ENCODE data around the gene BSND. TPM values are rescaled to one million over a fixed set of nuclear protein-coding genes. Genes with fewer than 3 reads are reported as not detected.
A peak's percentile ranks its signal among the peaks of the same experiment; 100 is the strongest.

Gene BSND
- total RNA-seq, 4 donors from 2014 or later, result not detected

GRCh38 chr1:55038974-55039341 is 40.2 kb downstream of the BSND start:
- Histone ChIP-seq H3K36me3 (no peaks in the 10 kb centered on the region), H3K4me1 (peaks cover 0 to 19% (median 0%) of the 10 kb centered on the region in 4 donors), H3K27me3 (no peaks in the 10 kb centered on the region), H3K27ac (no peak overlapping the region), H3K4me3 (peak overlapping the region in 1 of 4 donors; percentile 58), H3K9me3 (no peaks in the 10 kb centered on the region)
- no peak for TF ChIP-seq POLR2A (IDR thresholded peaks at IDR 0.05)
- TF ChIP-seq CTCF (IDR thresholded peaks at IDR 0.05), result no peak
- no peak for DNase-seq

- DNase-seq, result peak in 1 of 3 donors; percentile 70
- peaks cover 0 to 19% (median 0%) of the 10 kb centered on the region in 4 donors for H3K4me1 ChIP-seq
- no peak for TF ChIP-seq CTCF (IDR thresholded peaks at IDR 0.05)
- TF ChIP-seq POLR2A (IDR thresholded peaks at IDR 0.05), result peak in 1 of 2 donors; percentile 49
- peak within 1 kb of the TSS in 2 of 4 donors; percentile 17 to 28 for H3K27ac ChIP-seq
- H3K36me3 ChIP-seq, result no peaks in the 10 kb centered on the region
- peak within 1 kb of the TSS in 3 of 4 donors; percentile 25 to 58 (median 56) for H3K4me3 ChIP-seq
- H3K9me3 ChIP-seq, result no peaks in the 10 kb centered on the region
- no peaks in the 10 kb centered on the region for H3K27me3 ChIP-seq
Measured at GRCh38 chr1:55039342-55040082, 40.8 kb downstream of the BSND start, which contains the start of gene PCSK9. TSS of gene PCSK9 (plus strand) at chr1:55039548. CDS start at chr1:55039838, 290 bp downstream.

- no peak for DNase-seq
- peak overlapping the region in 1 of 4 donors; percentile 17 for H3K27ac ChIP-seq
Measured at GRCh38 chr1:55040083-55040932, 41.6 kb downstream of the BSND start.

DNA sequence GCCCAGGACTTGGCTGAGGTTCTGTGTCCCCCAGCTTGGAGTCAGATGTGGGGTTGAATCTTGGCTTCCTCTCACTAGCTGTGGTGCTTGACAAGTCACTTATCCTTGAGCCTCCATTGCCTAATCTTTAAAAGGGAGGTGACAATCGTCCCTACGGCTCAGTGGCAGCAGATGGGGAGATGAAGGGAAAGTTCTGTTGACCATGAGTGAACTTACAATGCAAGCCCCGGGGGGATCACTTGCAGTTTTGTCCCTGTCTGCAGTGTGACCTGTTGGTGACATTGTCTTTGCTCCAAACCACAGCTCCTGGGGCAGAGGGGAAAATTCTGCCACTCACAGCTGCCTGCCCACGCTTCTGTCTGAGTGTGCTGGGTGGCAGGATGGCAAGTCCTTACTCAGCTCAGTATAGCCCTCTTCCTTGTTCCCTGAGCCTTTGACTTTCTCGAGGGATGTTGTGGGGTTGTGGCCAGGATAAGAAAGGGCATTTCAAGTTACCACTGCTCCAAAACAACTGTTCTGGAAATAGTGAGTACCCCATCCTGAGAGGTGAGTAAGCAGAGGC is 42.3 kb downstream of the BSND start:
- TF ChIP-seq CTCF (IDR thresholded peaks at IDR 0.05), result no peak
- no peak for TF ChIP-seq POLR2A (IDR thresholded peaks at IDR 0.05)
- Histone ChIP-seq H3K36me3 (peaks cover 0 to 2% (median 0%) of the 10 kb centered on the region in 3 donors), H3K27me3 (no peaks in the 10 kb centered on the region), H3K9me3 (no peaks in the 10 kb centered on the region), H3K4me1 (peaks cover 0 to 19% (median 0%) of the 10 kb centered on the region in 4 donors), H3K27ac (no peak overlapping the region), H3K4me3 (peak overlapping the region in 2 of 4 donors; percentile 56 to 58)
- DNase-seq, result no peak

More at GRCh38 chr1:55040083-55040932, 41.6 kb downstream of the BSND start:
- Histone ChIP-seq H3K4me3 (peak overlapping the region in 3 of 4 donors; percentile 25 to 58 (median 56)), H3K4me1 (peaks cover 0 to 19% (median 0%) of the 10 kb centered on the region in 4 donors), H3K36me3 (no peaks in the 10 kb centered on the region), H3K27me3 (no peaks in the 10 kb centered on the region), H3K9me3 (no peaks in the 10 kb centered on the region)
- TF ChIP-seq CTCF (IDR thresholded peaks at IDR 0.05) (no peak), POLR2A (IDR thresholded peaks at IDR 0.05) (no peak)

- no peak overlapping the region for H3K27ac ChIP-seq
- no peak for TF ChIP-seq CTCF (IDR thresholded peaks at IDR 0.05)
- no peak overlapping the region for H3K4me3 ChIP-seq
- peaks cover 0 to 4% (median 0%) of the 10 kb centered on the region in 3 donors for H3K36me3 ChIP-seq
- no peaks in the 10 kb centered on the region for H3K27me3 ChIP-seq
- no peaks in the 10 kb centered on the region for H3K9me3 ChIP-seq
- no peak for DNase-seq
- H3K4me1 ChIP-seq, result peaks cover 0 to 19% (median 0%) of the 10 kb centered on the region in 4 donors
Measured at GRCh38 chr1:55041613-55042012, 42.9 kb downstream of the BSND start.
